HG03103 (cell line): ENCODE results near the gene MAP6.

Source experiments
- ATAC-seq: cut with Tn5 transposase; IDR thresholded peaks from one replicate; pipeline ENCODE4 v1.9.1; 2021; ENCODE audit warnings: low read depth; ENCODE audit not compliant: unreplicated experiment

Gene MAP6

GRCh38 chr11:75574698-75575602 lies 93.9 kb downstream of the MAP6 start:
- no peak for ATAC-seq

- ATAC-seq, result no peak
These were observed 96.1 kb downstream of the MAP6 start for GRCh38 chr11:75572744-75573143.

GRCh38 chr11:75571625-75572024 lies 97.2 kb downstream of the MAP6 start:
- no peak for ATAC-seq

- no peak for ATAC-seq
These were observed 98.2 kb downstream of the MAP6 start for GRCh38 chr11:75570559-75571139.

- ATAC-seq, result no peak
These were observed 100.1 kb downstream of the MAP6 start for GRCh38 chr11:75568616-75569219.

- no peak for ATAC-seq
These were observed 100.9 kb downstream of the MAP6 start for GRCh38 chr11:75567971-75568370.

- ATAC-seq, result no peak
These were observed 102.0 kb downstream of the MAP6 start for GRCh38 chr11:75566763-75567279.

GRCh38 chr11:75565916-75566762 lies 102.7 kb downstream of the MAP6 start:
- ATAC-seq, result no peak

- no peak for ATAC-seq
These were observed 103.5 kb downstream of the MAP6 start for GRCh38 chr11:75565221-75565814.

- ATAC-seq, result no peak
These were observed 104.8 kb downstream of the MAP6 start for GRCh38 chr11:75563978-75564552.

GRCh38 chr11:75563501-75563977 lies 105.3 kb downstream of the MAP6 start:
- ATAC-seq, result no peak

GRCh38 chr11:75562836-75563484 lies 105.9 kb downstream of the MAP6 start:
- ATAC-seq, result no peak

- peak; percentile 57 for ATAC-seq
These were observed 106.6 kb downstream of the MAP6 start, which contains the start of gene SERPINH1 for GRCh38 chr11:75562048-75562835. Gene SERPINH1 (plus strand): TSS chr11:75562253. CDS start chr11:75566350, 4,097 bp downstream.

GRCh38 chr11:75561426-75562047 lies 107.3 kb downstream of the MAP6 start:
- ATAC-seq, result peak; percentile 10

- ATAC-seq, result no peak
These were observed 108.2 kb downstream of the MAP6 start for GRCh38 chr11:75560644-75561043.

- ATAC-seq, result no peak
These were observed 109.6 kb downstream of the MAP6 start for GRCh38 chr11:75558939-75559843.
